Upper lobe of left lung (tissue), 6 donors: Measurements from ENCODE around the gene CYGB. TPM values are rescaled to one million over a fixed set of nuclear protein-coding genes. Genes with fewer than 3 reads are reported as not detected.

Experiments used
- ATAC-seq, 2 donors: fragments of 200-7000 bp; cut with Tn5 transposase; one replicate each; pipeline ENCODE4 v1.9.1; 2022; ENCODE audit warnings: mild to moderate bottlenecking in 2 of 2, moderate library complexity in 2 of 2; ENCODE audit not compliant: low FRiP score in 2 of 2
- DNase-seq, 2 donors: peaks; one replicate each; pipeline ENCODE4 v3.0.0-alpha.2; 2019 to 2020
- H3K27ac ChIP-seq, 4 donors: fragments of 200-600 bp; sonication (generic); one replicate each; pipeline ENCODE4 v1.5.1; 2016 to 2019
- H3K27me3 ChIP-seq, 4 donors: fragments of 200-600 bp; sonication (generic); one replicate each; pipeline ENCODE4 v1.5.1; 2017 to 2019
- H3K36me3 ChIP-seq, 4 donors: fragments of 200-600 bp; sonication (generic); one replicate each; pipeline ENCODE4 v1.5.1; 2016 to 2019
- H3K4me1 ChIP-seq, 4 donors: fragments of 200-600 bp; sonication (generic); one replicate each; pipeline ENCODE4 v1.5.1; 2018 to 2019
- H3K4me3 ChIP-seq, 4 donors: fragments of 200-600 bp; sonication (generic); one replicate each; pipeline ENCODE4 v1.5.1; 2017 to 2019; ENCODE audit warnings: mild to moderate bottlenecking in 2 of 4, moderate library complexity in 1 of 4
- H3K9me3 ChIP-seq, 4 donors: fragments of 200-600 bp; sonication (generic); one replicate each; pipeline ENCODE4 v1.5.1; 2018 to 2019
- CTCF ChIP-seq, 6 experiments: fragments of 450-650 bp in 4 of 6; fragments of 200-600 bp in 2 of 6; sonication (generic) in 2 of 6; IDR thresholded peaks; one replicate each; pipeline ENCODE4 v1.5.1; 2016 to 2019; ENCODE audit warnings: antibody characterized with exemption in 6 of 6
- EP300 ChIP-seq, 4 donors: sonication (generic); formaldehyde crosslinking; IDR thresholded peaks; one replicate each; pipeline ENCODE4 v1.5.1; 2017; ENCODE audit warnings: antibody characterized with exemption in 4 of 4, control low read depth in 2 of 4
- POLR2A ChIP-seq, 4 donors: fragments of 450-650 bp; IDR thresholded peaks; one replicate each; pipeline ENCODE4 v1.5.1; 2016 to 2017; ENCODE audit warnings: antibody characterized with exemption in 4 of 4, mild to moderate bottlenecking in 2 of 4
- POLR2AphosphoS5 ChIP-seq, 2 donors: sonication (generic); formaldehyde crosslinking; IDR thresholded peaks; one replicate each; pipeline ENCODE4 v1.5.1; 2017; ENCODE audit warnings: antibody characterized with exemption in 2 of 2
- WGBS, 2 donors: methylation state at CpG; one replicate each; pipeline ENCODE4 v1.1.5; 2017 to 2018; 5-methylcytosine and 5-hydroxymethylcytosine counted together
- total RNA-seq, 6 donors: library from RNA; depleted of rRNA in 4 of 6; stranded (reverse); fragments of >200 nt in 4 of 6; gene quantifications; one replicate each; pipeline versions ENCODE4 v1.1.0 to v1.2.1, GENCODE V29; 2016 to 2021
- donor health status: DM: no; HTN: no; CAD: no; lungs with moderate emphysema.
- donor health status: DM: no; HTN: yes; CAD: no; lungs with severe emphysema.

CYGB gene
- total RNA-seq, result 10 to 100 TPM in 5 of 6 donors, 1 to 10 TPM in 1; 6.4 to 33.9 (median 16.6) TPM

- Histone ChIP-seq H3K36me3 (no peaks in the 10 kb centered on the region), H3K4me1 (peaks cover 28 to 44% (median 39%) of the 10 kb centered on the region in 4 donors), H3K9me3 (no peaks in the 10 kb centered on the region), H3K4me3 (peak within 1 kb of the TSS; percentile 28 to 49 (median 40)), H3K27ac (peak within 1 kb of the TSS; percentile 34 to 86 (median 71)), H3K27me3 (peaks cover 0 to 18% (median 10%) of the 10 kb centered on the region in 4 donors)
- ATAC-seq (peak in 1 of 2 donors; percentile 50), DNase-seq (peak in 1 of 2 donors; percentile 90)
- TF ChIP-seq CTCF (IDR thresholded peaks at IDR 0.05) (no peak), POLR2AphosphoS5 (IDR thresholded peaks at IDR 0.05) (no peak), EP300 (IDR thresholded peaks at IDR 0.05) (no peak), POLR2A (IDR thresholded peaks at IDR 0.05) (peak in 1 of 4 donors; percentile 22)
- WGBS, 2 donors, result 1 to 2% methylated on average over 31 to 51 of the region's 95 CpGs
Measured at GRCh38 chr17:76537578-76538280, at the start of gene CYGB. Gene CYGB (minus strand): TSS chr17:76537709. CDS start chr17:76537542, 167 bp downstream.

- Histone ChIP-seq H3K36me3 (no peaks in the 10 kb centered on the region), H3K27me3 (peaks cover 0 to 3% (median 0%) of the 10 kb centered on the region in 4 donors), H3K9me3 (no peaks in the 10 kb centered on the region), H3K27ac (no peak overlapping the region), H3K4me3 (peak overlapping the region in 3 of 4 donors; percentile 61 to 70 (median 63)), H3K4me1 (peaks cover 12 to 31% (median 18%) of the 10 kb centered on the region in 4 donors)
- ATAC-seq (no peak), DNase-seq (no peak)
- TF ChIP-seq CTCF (IDR thresholded peaks at IDR 0.05) (no peak), POLR2A (IDR thresholded peaks at IDR 0.05) (no peak)
- 42 to 47% methylated on average over 6 to 16 of the region's 17 CpGs for WGBS, 2 donors
Measured at GRCh38 chr17:76586741-76587487, 49.4 kb upstream of the CYGB start.

GRCh38 chr17:76585649-76586593 is 48.4 kb upstream of the CYGB start, which contains the start of gene ST6GALNAC2:
Gene ST6GALNAC2 (minus strand): TSS chr17:76585860. CDS start chr17:76585808, 52 bp downstream.
- Histone ChIP-seq H3K27me3 (peaks cover 0 to 3% (median 0%) of the 10 kb centered on the region in 4 donors), H3K9me3 (no peaks in the 10 kb centered on the region), H3K4me1 (peaks cover 12 to 31% (median 18%) of the 10 kb centered on the region in 4 donors), H3K27ac (peak within 1 kb of the TSS; percentile 81 to 89 (median 82)), H3K36me3 (no peaks in the 10 kb centered on the region), H3K4me3 (peak within 1 kb of the TSS; percentile 57 to 70 (median 62))
- DNase-seq (peak; percentile 90 to 95), ATAC-seq (peak; percentile 90 to 95)
- WGBS, 2 donors, result 1 to 13% methylated on average over 6 to 32 of the region's 84 CpGs
- TF ChIP-seq EP300 (IDR thresholded peaks at IDR 0.05) (no peak), POLR2AphosphoS5 (IDR thresholded peaks at IDR 0.05) (peak; percentile 13 to 33), CTCF (IDR thresholded peaks at IDR 0.05) (peak; percentile 57 to 89 (median 75)), POLR2A (IDR thresholded peaks at IDR 0.05) (peak in 3 of 4 donors; percentile 59 to 84 (median 66))

GRCh38 chr17:76585033-76585648 is 47.6 kb upstream of the CYGB start:
- Histone ChIP-seq H3K4me1 (peaks cover 12 to 31% (median 18%) of the 10 kb centered on the region in 4 donors), H3K27ac (peak overlapping the region; percentile 81 to 89 (median 82)), H3K9me3 (no peaks in the 10 kb centered on the region), H3K36me3 (no peaks in the 10 kb centered on the region), H3K27me3 (peaks cover 0 to 3% (median 0%) of the 10 kb centered on the region in 4 donors), H3K4me3 (peak overlapping the region; percentile 57 to 70 (median 62))
- DNase-seq (peak; percentile 48 to 90), ATAC-seq (peak in 1 of 2 donors; percentile 79)
- TF ChIP-seq POLR2A (IDR thresholded peaks at IDR 0.05) (peak in 1 of 4 donors; percentile 12), EP300 (IDR thresholded peaks at IDR 0.05) (no peak)
- WGBS, 2 donors, result 1 to 2% methylated on average over 16 to 58 of the region's 62 CpGs
